ENCODE results near the gene CAPN1.
"Not testable (repeated sequence)": the region's sequence is repeated elsewhere in the genome, so short reads cannot be mapped to it uniquely, and the experiment has no call there.

The CAPN1 gene

DNA sequence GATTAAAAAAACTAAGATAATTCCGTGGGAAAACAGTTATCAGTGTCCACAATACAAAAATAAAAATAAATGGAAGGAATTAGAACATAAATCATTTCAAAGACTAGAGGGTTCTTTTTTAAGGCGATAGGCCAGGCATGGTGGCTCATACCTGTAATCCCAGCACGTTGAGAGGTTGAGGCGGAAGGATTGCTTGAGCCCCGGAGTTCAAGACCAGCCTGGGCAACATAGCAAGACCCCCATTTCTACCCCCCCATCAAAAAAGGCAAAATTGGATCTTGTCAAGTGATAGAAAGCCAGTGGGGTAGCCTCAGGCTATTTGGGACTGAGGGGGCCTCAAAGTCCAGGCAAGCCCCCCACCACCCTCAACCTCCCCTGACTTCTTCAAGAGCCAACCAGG is 59.4 kb downstream of the CAPN1 start:
- no peak for DNase-seq (ENCODE audit: low read depth)
- no peak overlapping the region for H3K4me3 ChIP-seq (ENCODE audit: control insufficient read depth, low read depth, low read length)
- TF ChIP-seq, protein P1, sequence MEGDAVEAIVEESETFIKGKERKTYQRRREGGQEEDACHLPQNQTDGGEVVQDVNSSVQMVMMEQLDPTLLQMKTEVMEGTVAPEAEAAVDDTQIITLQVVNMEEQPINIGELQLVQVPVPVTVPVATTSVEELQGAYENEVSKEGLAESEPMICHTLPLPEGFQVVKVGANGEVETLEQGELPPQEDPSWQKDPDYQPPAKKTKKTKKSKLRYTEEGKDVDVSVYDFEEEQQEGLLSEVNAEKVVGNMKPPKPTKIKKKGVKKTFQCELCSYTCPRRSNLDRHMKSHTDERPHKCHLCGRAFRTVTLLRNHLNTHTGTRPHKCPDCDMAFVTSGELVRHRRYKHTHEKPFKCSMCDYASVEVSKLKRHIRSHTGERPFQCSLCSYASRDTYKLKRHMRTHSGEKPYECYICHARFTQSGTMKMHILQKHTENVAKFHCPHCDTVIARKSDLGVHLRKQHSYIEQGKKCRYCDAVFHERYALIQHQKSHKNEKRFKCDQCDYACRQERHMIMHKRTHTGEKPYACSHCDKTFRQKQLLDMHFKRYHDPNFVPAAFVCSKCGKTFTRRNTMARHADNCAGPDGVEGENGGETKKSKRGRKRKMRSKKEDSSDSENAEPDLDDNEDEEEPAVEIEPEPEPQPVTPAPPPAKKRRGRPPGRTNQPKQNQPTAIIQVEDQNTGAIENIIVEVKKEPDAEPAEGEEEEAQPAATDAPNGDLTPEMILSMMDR (conservative IDR thresholded peaks at IDR 0.05; ENCODE audit: control insufficient read depth, insufficient read depth, low read depth, low read length), result no peak

DNA sequence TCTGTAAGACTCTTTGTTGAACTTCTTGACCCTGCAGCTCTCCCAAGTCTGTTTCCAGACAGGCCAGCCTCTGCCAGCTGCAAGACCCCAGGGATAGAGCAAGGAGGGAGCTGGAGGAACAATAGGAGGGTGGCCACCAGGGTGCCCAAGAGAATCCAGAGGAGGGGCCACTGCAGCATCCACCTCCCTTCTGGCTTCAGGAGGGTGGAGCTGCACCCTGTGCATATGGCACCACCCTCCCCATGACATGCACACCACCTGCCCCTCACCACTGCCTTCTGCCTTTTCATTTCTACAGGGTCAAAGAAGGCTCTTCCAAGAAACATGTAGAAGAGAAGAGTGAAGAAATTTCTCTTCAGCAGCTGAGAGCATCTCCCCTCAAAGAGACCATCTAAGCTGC is 60.0 kb downstream of the CAPN1 start:
- no peak overlapping the region for H3K4me3 ChIP-seq (ENCODE audit: control insufficient read depth, low read depth, low read length)

DNA sequence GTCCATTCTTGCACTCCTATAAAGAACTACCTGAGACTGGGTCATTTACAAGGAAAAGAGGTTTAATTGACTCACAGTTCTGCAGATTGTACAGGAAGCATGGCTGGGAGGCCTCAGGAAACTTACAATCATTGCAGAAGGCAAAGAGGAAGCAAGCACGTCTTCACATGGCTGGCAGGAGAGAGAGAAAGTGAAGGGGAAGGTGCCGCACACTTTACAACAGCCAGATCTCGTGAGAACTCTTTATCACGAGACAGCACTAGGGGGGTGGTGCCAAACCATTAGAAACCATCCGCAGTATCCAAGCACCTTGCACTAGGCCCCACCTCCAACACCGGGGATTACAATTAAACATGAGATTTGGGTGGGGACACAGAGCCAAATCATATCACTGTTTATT is 60.7 kb downstream of the CAPN1 start:
- no peak for DNase-seq (ENCODE audit: low read depth)
- TF ChIP-seq, protein P1 (conservative IDR thresholded peaks at IDR 0.05; ENCODE audit: control insufficient read depth, insufficient read depth, low read depth, low read length), result no peak
- no peak overlapping the region for H3K4me3 ChIP-seq (ENCODE audit: control insufficient read depth, low read depth, low read length)

More for the DNA sequence above, 60.0 kb downstream of the CAPN1 start:
- TF ChIP-seq, protein P1 (conservative IDR thresholded peaks at IDR 0.05; ENCODE audit: control insufficient read depth, insufficient read depth, low read depth, low read length), result no peak
- DNase-seq (ENCODE audit: low read depth), result no peak

DNA sequence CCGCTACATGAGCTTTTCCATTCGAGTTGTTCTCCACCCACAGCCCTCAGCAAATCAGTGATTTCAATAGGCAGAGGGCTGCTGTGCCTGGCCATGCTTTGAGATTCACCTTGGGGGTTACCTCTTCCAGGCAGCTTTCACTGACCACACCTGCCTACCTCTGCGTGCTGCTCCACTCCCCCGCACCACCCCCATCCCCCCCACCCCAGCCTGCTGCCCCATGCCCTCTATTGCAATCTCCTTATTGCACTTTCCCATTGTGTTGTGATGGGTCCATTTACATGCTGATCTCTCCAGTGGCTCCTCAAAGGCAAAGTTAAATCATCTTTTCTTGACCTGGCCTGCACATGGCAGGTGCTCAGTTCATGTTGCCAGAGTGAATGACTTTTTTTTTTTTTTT is 62.1 kb downstream of the CAPN1 start:
- no peak for DNase-seq (ENCODE audit: low read depth)
- TF ChIP-seq, protein P1 (conservative IDR thresholded peaks at IDR 0.05; ENCODE audit: control insufficient read depth, insufficient read depth, low read depth, low read length), result no peak
- H3K4me3 ChIP-seq (ENCODE audit: control insufficient read depth, low read depth, low read length), result no peak overlapping the region

DNA sequence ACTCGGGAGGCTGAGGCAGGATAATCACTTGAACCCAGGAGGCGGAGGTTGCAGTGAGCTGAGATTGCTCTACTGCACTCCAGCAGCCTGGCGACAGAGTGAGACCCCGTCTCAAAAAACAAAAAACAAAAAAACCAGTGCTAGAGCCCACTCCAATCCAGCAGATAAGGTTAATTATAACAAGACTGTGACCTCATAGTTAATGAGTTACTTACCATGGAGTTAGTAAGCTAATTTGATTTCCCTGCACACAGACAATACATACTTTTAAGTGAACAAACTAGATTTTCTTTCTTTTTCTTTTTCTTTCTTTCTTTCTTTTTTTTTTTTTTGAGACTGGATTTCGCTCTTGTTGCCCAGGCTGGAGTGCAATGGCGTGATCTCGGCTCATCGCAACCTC is 63.3 kb downstream of the CAPN1 start:
- not testable (repeated sequence) for H3K4me3 ChIP-seq (ENCODE audit: control insufficient read depth, low read depth, low read length); DNase-seq (ENCODE audit: low read depth)

DNA sequence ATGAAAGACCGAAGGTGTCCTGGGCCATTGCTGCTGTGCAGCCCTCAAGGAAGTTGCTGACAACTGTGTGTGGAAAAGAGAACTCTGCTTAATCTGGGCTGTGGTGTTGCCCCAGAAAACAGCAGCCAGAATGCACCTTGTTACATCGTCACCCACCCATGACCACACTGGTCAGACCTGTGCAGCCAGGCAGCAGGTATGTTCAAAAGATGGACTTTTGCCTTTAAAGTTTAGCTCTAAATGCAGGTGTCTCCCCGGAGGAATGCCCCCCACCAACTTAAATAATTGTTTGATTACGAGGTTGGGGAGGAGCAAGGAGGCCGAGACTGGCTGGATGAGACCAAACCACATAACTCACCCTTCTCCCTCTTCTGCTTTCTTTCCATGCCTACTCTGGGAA is 64.8 kb downstream of the CAPN1 start:
- H3K4me3 ChIP-seq (ENCODE audit: control insufficient read depth, low read depth, low read length), result no peak overlapping the region
- no peak for DNase-seq (ENCODE audit: low read depth)
- TF ChIP-seq, protein P1 (conservative IDR thresholded peaks at IDR 0.05; ENCODE audit: control insufficient read depth, insufficient read depth, low read depth, low read length), result no peak

DNA sequence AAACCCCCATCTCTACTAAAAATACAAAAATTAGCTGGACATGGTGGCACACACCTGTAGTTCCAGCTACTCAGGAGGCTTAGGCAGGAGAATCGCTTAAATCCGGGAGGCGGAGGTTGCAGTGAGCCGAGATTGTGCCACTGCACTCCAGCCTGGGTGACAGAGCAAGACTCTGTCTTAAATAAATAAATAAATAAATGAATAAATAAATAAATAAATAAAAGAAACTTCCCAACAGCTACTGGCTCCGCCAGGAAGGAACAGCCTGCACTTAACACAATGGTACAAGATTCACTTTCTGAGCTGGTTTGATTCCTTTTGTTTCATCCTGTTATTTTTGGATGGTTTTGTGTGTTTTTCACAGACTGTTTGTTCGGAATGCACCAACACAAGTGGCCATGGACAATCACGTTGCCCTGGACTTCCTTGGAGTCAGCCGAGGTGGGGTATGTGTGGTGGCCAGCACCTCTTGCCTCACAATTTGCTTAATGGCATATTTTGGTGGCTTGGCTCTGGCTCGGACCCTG is 66.5 kb downstream of the CAPN1 start:
- not testable (repeated sequence) for H3K4me3 ChIP-seq (ENCODE audit: control insufficient read depth, low read depth, low read length); DNase-seq (ENCODE audit: low read depth)

DNA sequence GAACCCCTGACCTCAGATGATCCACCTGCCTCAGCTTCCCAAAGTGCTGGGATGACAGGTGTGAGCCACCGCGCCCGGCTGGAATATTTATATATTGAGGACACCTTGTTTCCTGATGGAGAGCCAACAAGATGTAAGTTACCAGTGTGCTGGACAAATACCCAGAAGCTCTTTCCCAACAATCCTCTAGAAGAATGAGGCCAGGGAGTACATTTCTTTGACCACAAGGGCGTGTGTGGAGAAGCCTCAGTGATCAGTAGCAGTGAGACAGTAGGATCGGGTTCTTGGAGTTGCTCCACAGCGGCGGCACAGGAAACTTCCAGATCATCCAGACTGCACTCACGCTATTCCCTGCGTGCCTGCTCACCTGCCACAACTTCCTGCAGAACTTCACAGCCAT is 69.7 kb downstream of the CAPN1 start:
- TF ChIP-seq, protein P1 (conservative IDR thresholded peaks at IDR 0.05; ENCODE audit: control insufficient read depth, insufficient read depth, low read depth, low read length), result no peak
- no peak overlapping the region for H3K4me3 ChIP-seq (ENCODE audit: control insufficient read depth, low read depth, low read length)
- DNase-seq (ENCODE audit: low read depth), result peak; percentile 30
